ENCODE measurements around the gene GAK. TPM values are rescaled to one million over a fixed set of nuclear protein-coding genes. Genes with fewer than 3 reads are reported as not detected.

The GAK gene
- total RNA-seq, 1 donor from 2014 or later: 116 TPM

GRCh38 chr4:909821-910220 lies 22.3 kb downstream of the GAK start:
- H3K27me3 Mint-ChIP-seq: no peaks in the 10 kb centered on the region

GRCh38 chr4:909131-909571 lies 23.0 kb downstream of the GAK start:
- no peaks in the 10 kb centered on the region for H3K4me1 Mint-ChIP-seq (ENCODE audit: low read depth)
- no peak for TF ChIP-seq CTCF (IDR thresholded peaks at IDR 0.05; ENCODE audit: unreplicated experiment)
- H3K27ac Mint-ChIP-seq: peak overlapping the region; percentile 11
- H3K36me3 Mint-ChIP-seq (ENCODE audit: insufficient read depth): peaks cover 8% of the 10 kb centered on the region
- DNase-seq (ENCODE audit: low spot score, unreplicated experiment): no peak
- H3K4me3 Mint-ChIP-seq (ENCODE audit: low read depth): no peak overlapping the region
- no peaks in the 10 kb centered on the region for H3K9me3 Mint-ChIP-seq (ENCODE audit: low read depth)
- no peaks in the 10 kb centered on the region for H3K27me3 Mint-ChIP-seq

More at GRCh38 chr4:909821-910220, 22.3 kb downstream of the GAK start:
- no peak for TF ChIP-seq CTCF (IDR thresholded peaks at IDR 0.05; ENCODE audit: unreplicated experiment)
- Mint-ChIP-seq H3K36me3 (ENCODE audit: insufficient read depth) (peaks cover 8% of the 10 kb centered on the region), H3K27ac (no peak overlapping the region), H3K9me3 (ENCODE audit: low read depth) (no peaks in the 10 kb centered on the region), H3K4me1 (ENCODE audit: low read depth) (no peaks in the 10 kb centered on the region), H3K4me3 (ENCODE audit: low read depth) (no peak overlapping the region)
- DNase-seq (ENCODE audit: low spot score, unreplicated experiment): no peak

- Mint-ChIP-seq H3K4me1 (ENCODE audit: low read depth) (no peaks in the 10 kb centered on the region), H3K27ac (peak overlapping the region; percentile 64), H3K4me3 (ENCODE audit: low read depth) (no peak overlapping the region), H3K36me3 (ENCODE audit: insufficient read depth) (peaks cover 8% of the 10 kb centered on the region), H3K9me3 (ENCODE audit: low read depth) (no peaks in the 10 kb centered on the region), H3K27me3 (no peaks in the 10 kb centered on the region)
- no peak for DNase-seq (ENCODE audit: low spot score, unreplicated experiment)
- TF ChIP-seq CTCF (IDR thresholded peaks at IDR 0.05; ENCODE audit: unreplicated experiment): no peak
These were observed 24.3 kb downstream of the GAK start for GRCh38 chr4:907691-908425.

- Mint-ChIP-seq H3K4me1 (ENCODE audit: low read depth) (no peaks in the 10 kb centered on the region), H3K27me3 (no peaks in the 10 kb centered on the region), H3K9me3 (ENCODE audit: low read depth) (no peaks in the 10 kb centered on the region), H3K27ac (no peak overlapping the region), H3K4me3 (ENCODE audit: low read depth) (no peak overlapping the region), H3K36me3 (ENCODE audit: insufficient read depth) (peaks cover 8% of the 10 kb centered on the region)
- TF ChIP-seq CTCF (IDR thresholded peaks at IDR 0.05; ENCODE audit: unreplicated experiment): no peak
- DNase-seq (ENCODE audit: low spot score, unreplicated experiment): no peak
These were observed 25.1 kb downstream of the GAK start for GRCh38 chr4:907103-907400.

- no peak overlapping the region for H3K4me3 Mint-ChIP-seq (ENCODE audit: low read depth)
- H3K27me3 Mint-ChIP-seq: no peaks in the 10 kb centered on the region
- H3K27ac Mint-ChIP-seq: no peak overlapping the region
These were observed 25.6 kb downstream of the GAK start for GRCh38 chr4:906339-907102.

More at GRCh38 chr4:906339-907102, 25.6 kb downstream of the GAK start:
- H3K9me3 Mint-ChIP-seq (ENCODE audit: low read depth): no peaks in the 10 kb centered on the region
- DNase-seq (ENCODE audit: low spot score, unreplicated experiment): no peak
- TF ChIP-seq CTCF (IDR thresholded peaks at IDR 0.05; ENCODE audit: unreplicated experiment): no peak
- H3K4me1 Mint-ChIP-seq (ENCODE audit: low read depth): no peaks in the 10 kb centered on the region
- peaks cover 8% of the 10 kb centered on the region for H3K36me3 Mint-ChIP-seq (ENCODE audit: insufficient read depth)

All from progenitor cell of endocrine pancreas (in vitro differentiated cells).